Measurements from ENCODE around the gene TIMMDC1. TPM values are rescaled to one million over a fixed set of nuclear protein-coding genes. Genes with fewer than 3 reads are reported as not detected.

TIMMDC1 gene
- total RNA-seq (2014; rRNA removed; shearing (Covaris generic)) (45.3 and 54.3 TPM in 2 replicates), polyA plus RNA-seq (2016; fragmentation: Nextera tagmentation; extraction: Ambion mirVana) (160 and 163 TPM in 2 replicates)

GRCh38 chr3:119498186-119499011 is at the start of gene TIMMDC1:
Gene TIMMDC1, plus strand, starts transcription at chr3:119498547. Its CDS starts 187 bp downstream, at chr3:119498734.
- Histone ChIP-seq H3F3A (ENCODE audit: insufficient read depth) (0 out of 2 replicates have a peak, but pooled peaks cover 3% of the 10 kb centered on the region), H3K4me3 (peak within 1 kb of the TSS; percentile 99), H3K9me3 (ENCODE audit: low read depth) (no peaks in the 10 kb centered on the region), H3K27me3 (replicated peaks; ENCODE audit: insufficient read depth) (no peaks in the 10 kb centered on the region), H3K79me2 (ENCODE audit: insufficient read depth) (peaks cover 46% of the 10 kb centered on the region), H2AFZ (peak within 1 kb of the TSS; percentile 94), H3K27ac (peak within 1 kb of the TSS; percentile 93), H3K9me2 (ENCODE audit: insufficient read depth) (no peaks in the 10 kb centered on the region), H3K4me2 (ENCODE audit: unreplicated experiment) (peak within 1 kb of the TSS; percentile 87), H3K36me3 (ENCODE audit: low read depth) (0 out of 2 replicates have a peak, but pooled peaks cover 3% of the 10 kb centered on the region), H4K20me1 (ENCODE audit: insufficient read depth) (no peaks in the 10 kb centered on the region), H3K4me1 (ENCODE audit: insufficient read depth) (peaks cover 16% of the 10 kb centered on the region), H3K9ac (peak within 1 kb of the TSS; percentile 98)
- peak; percentile 99 for DNase-seq
- TF ChIP-seq EZH2phosphoT487 (IDR thresholded peaks at IDR 0.05; ENCODE audit: insufficient read depth, low read depth) (0 out of 2 replicates have a peak, but pooled peaks have one; percentile 47), EZH2 (IDR thresholded peaks at IDR 0.05; ENCODE audit: insufficient read depth, poor library complexity, severe bottlenecking) (no peak)
- in situ Hi-C loops (cut with MboI) = no loop called here
- WGBS, 2 experiments (ENCODE audit: low coverage in 1 of 2, low lambda C conversion rate in 2 of 2, missing lambda C conversion rate in 2 of 2) = 1% methylated on average over 58 of the region's 58 CpGs

GRCh38 chr3:119453822-119454221 is 44.5 kb upstream of the TIMMDC1 start:
- Histone ChIP-seq H3K79me2 (ENCODE audit: insufficient read depth) (peaks cover 99% of the 10 kb centered on the region), H3K9ac (no peak overlapping the region), H3K9me3 (ENCODE audit: low read depth) (no peaks in the 10 kb centered on the region), H3K4me2 (ENCODE audit: unreplicated experiment) (no peak overlapping the region), H3K27ac (no peak overlapping the region), H3K9me2 (ENCODE audit: insufficient read depth) (no peaks in the 10 kb centered on the region), H3K27me3 (replicated peaks; ENCODE audit: insufficient read depth) (no peaks in the 10 kb centered on the region), H4K20me1 (ENCODE audit: insufficient read depth) (0 out of 2 replicates have a peak, but pooled peaks cover 5% of the 10 kb centered on the region), H2AFZ (no peak overlapping the region), H3K4me1 (ENCODE audit: insufficient read depth) (no peaks in the 10 kb centered on the region), H3F3A (ENCODE audit: insufficient read depth) (0 out of 2 replicates have a peak, but pooled peaks cover 20% of the 10 kb centered on the region), H3K4me3 (no peak overlapping the region), H3K36me3 (ENCODE audit: low read depth) (peaks cover 88% of the 10 kb centered on the region)
- TF ChIP-seq EZH2 (IDR thresholded peaks at IDR 0.05; ENCODE audit: insufficient read depth, poor library complexity, severe bottlenecking) (no peak), EZH2phosphoT487 (IDR thresholded peaks at IDR 0.05; ENCODE audit: insufficient read depth, low read depth) (no peak)
- 96 to 98% methylated on average over 1 of the region's 1 CpG for WGBS, 2 experiments (ENCODE audit: low coverage in 1 of 2, low lambda C conversion rate in 2 of 2, missing lambda C conversion rate in 2 of 2)
- in situ Hi-C loops (cut with MboI) = no loop called here
- DNase-seq = no peak

- Histone ChIP-seq H3K9me2 (ENCODE audit: insufficient read depth) (no peaks in the 10 kb centered on the region), H3K27me3 (replicated peaks; ENCODE audit: insufficient read depth) (no peaks in the 10 kb centered on the region), H3K36me3 (ENCODE audit: low read depth) (peaks cover 86% of the 10 kb centered on the region), H4K20me1 (ENCODE audit: insufficient read depth) (peaks cover 5% of the 10 kb centered on the region; the same call in 1 of the 2 replicates), H3K27ac (no peak overlapping the region), H3F3A (ENCODE audit: insufficient read depth) (0 out of 2 replicates have a peak, but pooled peaks cover 18% of the 10 kb centered on the region), H3K9me3 (ENCODE audit: low read depth) (no peaks in the 10 kb centered on the region), H3K4me2 (ENCODE audit: unreplicated experiment) (no peak overlapping the region), H3K79me2 (ENCODE audit: insufficient read depth) (peaks cover 99% of the 10 kb centered on the region), H3K4me3 (no peak overlapping the region), H3K9ac (no peak overlapping the region), H3K4me1 (ENCODE audit: insufficient read depth) (peaks cover 14% of the 10 kb centered on the region), H2AFZ (no peak overlapping the region)
- no peak for TF ChIP-seq EZH2 (IDR thresholded peaks at IDR 0.05; ENCODE audit: insufficient read depth, poor library complexity, severe bottlenecking)
- TF ChIP-seq EZH2phosphoT487 (IDR thresholded peaks at IDR 0.05; ENCODE audit: insufficient read depth, low read depth) = no peak
- 94 to 100% methylated on average over 1 of the region's 1 CpG for WGBS, 2 experiments (ENCODE audit: low coverage in 1 of 2, low lambda C conversion rate in 2 of 2, missing lambda C conversion rate in 2 of 2)
- in situ Hi-C loops (cut with MboI) = no loop called here
- DNase-seq = no peak
These were observed 41.9 kb upstream of the TIMMDC1 start for GRCh38 chr3:119456469-119456868.

GRCh38 chr3:119457246-119457645 is 41.1 kb upstream of the TIMMDC1 start:
- in situ Hi-C loops (cut with MboI) = no loop called here
- Histone ChIP-seq H2AFZ (no peak overlapping the region), H3K36me3 (ENCODE audit: low read depth) (peaks cover 88% of the 10 kb centered on the region), H3K9me2 (ENCODE audit: insufficient read depth) (no peaks in the 10 kb centered on the region), H3F3A (ENCODE audit: insufficient read depth) (0 out of 2 replicates have a peak, but pooled peaks cover 18% of the 10 kb centered on the region), H3K27ac (no peak overlapping the region), H3K27me3 (replicated peaks; ENCODE audit: insufficient read depth) (no peaks in the 10 kb centered on the region), H3K79me2 (ENCODE audit: insufficient read depth) (peaks cover 100% of the 10 kb centered on the region), H3K9me3 (ENCODE audit: low read depth) (no peaks in the 10 kb centered on the region), H3K4me3 (no peak overlapping the region), H3K4me1 (ENCODE audit: insufficient read depth) (peaks cover 22% of the 10 kb centered on the region), H3K9ac (no peak overlapping the region), H3K4me2 (ENCODE audit: unreplicated experiment) (no peak overlapping the region), H4K20me1 (ENCODE audit: insufficient read depth) (peaks cover 5% of the 10 kb centered on the region; the same call in 1 of the 2 replicates)
- WGBS, 2 experiments (ENCODE audit: low coverage in 1 of 2, low lambda C conversion rate in 2 of 2, missing lambda C conversion rate in 2 of 2) = 71 to 73% methylated on average over 4 of the region's 4 CpGs
- DNase-seq = no peak
- TF ChIP-seq EZH2phosphoT487 (IDR thresholded peaks at IDR 0.05; ENCODE audit: insufficient read depth, low read depth) = no peak
- no peak for TF ChIP-seq EZH2 (IDR thresholded peaks at IDR 0.05; ENCODE audit: insufficient read depth, poor library complexity, severe bottlenecking)

Data from GM23248 (cell line).